Liver (tissue), 9 donors: Measurements from ENCODE around the gene SPACA9. TPM values are rescaled to one million over a fixed set of nuclear protein-coding genes. Genes with fewer than 3 reads are reported as not detected.

Source experiments
- DNase-seq: peaks from one replicate; pipeline ENCODE4 v3.0.0-alpha.2; 2017; ENCODE audit warnings: low spot score
- H3K27ac ChIP-seq, 2 donors: one replicate each; pipeline ENCODE4 v1.7.0; 2013; ENCODE audit warnings: inconsistent platforms in 2 of 2, low read length in 2 of 2, control low read depth in 1 of 2, low read depth in 1 of 2, mild to moderate bottlenecking in 1 of 2
- H3K27me3 ChIP-seq, 4 donors: one replicate each; pipeline versions ENCODE4 v1.6.1 to v1.7.0; 2013; ENCODE audit warnings: low read length in 3 of 4, inconsistent platforms in 1 of 4, mild to moderate bottlenecking in 1 of 4, moderate library complexity in 1 of 4; ENCODE audit not compliant: control insufficient read depth in 4 of 4, insufficient read depth in 4 of 4
- H3K36me3 ChIP-seq, 4 donors: one replicate each; pipeline versions ENCODE4 v1.6.1 to v1.7.0; 2013; ENCODE audit warnings: low read length in 3 of 4, mild to moderate bottlenecking in 3 of 4, low read depth in 1 of 4, moderate library complexity in 1 of 4; ENCODE audit not compliant: control insufficient read depth in 4 of 4, insufficient read depth in 3 of 4
- H3K4me1 ChIP-seq, 4 donors: one replicate each; pipeline versions ENCODE4 v1.6.1 to v1.7.0; 2013; ENCODE audit warnings: low read length in 3 of 4, mild to moderate bottlenecking in 3 of 4, moderate library complexity in 1 of 4; ENCODE audit not compliant: control insufficient read depth in 4 of 4, insufficient read depth in 4 of 4
- H3K4me3 ChIP-seq, 3 donors: one replicate each; pipeline versions ENCODE4 v1.6.1 to v1.7.0; 2013; ENCODE audit warnings: low read length in 3 of 3, control low read depth in 1 of 3, low read depth in 1 of 3, mild to moderate bottlenecking in 1 of 3
- H3K9ac ChIP-seq, 2 donors: one replicate each; pipeline ENCODE4 v1.7.0; 2013; ENCODE audit warnings: low read length in 2 of 2, mild to moderate bottlenecking in 2 of 2, moderate library complexity in 2 of 2, control low read depth in 1 of 2, low read depth in 1 of 2
- H3K9me3 ChIP-seq, 4 donors: one replicate each; pipeline versions ENCODE4 v1.6.1 to v1.7.0; 2013; ENCODE audit warnings: low read length in 3 of 4; ENCODE audit not compliant: control insufficient read depth in 4 of 4
- EGR1 ChIP-seq, 2 donors: IDR thresholded peaks; 2 replicates each; pipeline ENCODE4 v1.6.1; 2016 to 2018; ENCODE audit warnings: antibody characterized with exemption in 2 of 2, low read depth in 2 of 2
- FOXA1 ChIP-seq: IDR thresholded peaks from 2 replicates; pipeline ENCODE4 v1.6.1; 2016; ENCODE audit warnings: antibody characterized with exemption
- FOXA2 ChIP-seq: IDR thresholded peaks from 2 replicates; pipeline ENCODE4 v1.6.1; 2016; ENCODE audit warnings: antibody characterized with exemption
- GABPA ChIP-seq, 2 donors: IDR thresholded peaks in 1 of 2; conservative IDR thresholded peaks in 1 of 2; 2 replicates each; pipeline ENCODE4 v1.6.1; 2016; ENCODE audit warnings: antibody characterized with exemption in 2 of 2, mild to moderate bottlenecking in 1 of 2, moderate library complexity in 1 of 2
- HNF4A ChIP-seq, 2 donors: conservative IDR thresholded peaks; 2 replicates each; pipeline ENCODE4 v1.6.1; 2016; ENCODE audit warnings: antibody characterized with exemption in 2 of 2, mild to moderate bottlenecking in 2 of 2
- HNF4G ChIP-seq: IDR thresholded peaks from 2 replicates; pipeline ENCODE4 v1.6.1; 2016; ENCODE audit warnings: antibody characterized with exemption
- JUND ChIP-seq, 2 donors: IDR thresholded peaks; 2 replicates each; pipeline ENCODE4 v1.6.1; 2016; ENCODE audit warnings: antibody characterized with exemption in 2 of 2
- NR2F2 ChIP-seq: IDR thresholded peaks from 2 replicates; pipeline ENCODE4 v1.6.1; 2016; ENCODE audit warnings: antibody characterized with exemption
- RAD21 ChIP-seq, 2 donors: IDR thresholded peaks; 2 replicates each; pipeline ENCODE4 v1.6.1; 2016; ENCODE audit warnings: antibody characterized with exemption in 2 of 2, mild to moderate bottlenecking in 2 of 2
- RXRA ChIP-seq, 2 donors: IDR thresholded peaks; 2 replicates each; pipeline ENCODE4 v1.6.1; 2017 to 2018; ENCODE audit warnings: antibody characterized with exemption in 2 of 2, mild to moderate bottlenecking in 1 of 2
- SP1 ChIP-seq: IDR thresholded peaks from 2 replicates; pipeline ENCODE4 v1.6.1; 2018; ENCODE audit warnings: antibody characterized with exemption, mild to moderate bottlenecking
- TAF1 ChIP-seq: conservative IDR thresholded peaks from 2 replicates; pipeline ENCODE4 v1.6.1; 2016; ENCODE audit warnings: antibody characterized with exemption, mild to moderate bottlenecking
- YY1 ChIP-seq: IDR thresholded peaks from 2 replicates; pipeline ENCODE4 v1.6.1; 2016; ENCODE audit warnings: antibody characterized with exemption, mild to moderate bottlenecking
- WGBS: extraction: QIAGEN DNeasy Blood & Tissue Kit; methylation state at CpG from one replicate; pipeline ENCODE4 v1.1.7; 2013; 5-methylcytosine and 5-hydroxymethylcytosine counted together
- polyA plus RNA-seq, 2 donors: library from polyadenylated mRNA; stranded (reverse) in 1 of 2; unstranded in 1 of 2; fragments of 200-250 nt in 1 of 2; fragments of >200 nt in 1 of 2; fragmentation: Nextera tagmentation in 1 of 2; extraction: Ambion mirVana in 1 of 2; gene quantifications; one replicate each; pipeline versions ENCODE4 v1.2.1 to v1.2.3, GENCODE V29; 2013 to 2015
- total RNA-seq, 2 donors: library from RNA; depleted of rRNA; stranded (reverse); fragments of >200 nt; gene quantifications; one replicate each; pipeline ENCODE4 v1.2.3, GENCODE V29; 2014
- TF ChIP-seq, protein P1 (sequence below): IDR thresholded peaks from 2 replicates; pipeline ENCODE4 v1.6.1; 2016; ENCODE audit warnings: antibody characterized with exemption
- TF ChIP-seq, protein P2 (sequence below): fragments of 150-350 bp; IDR thresholded peaks from 2 replicates; pipeline ENCODE4 v1.5.1; 2017; ENCODE audit warnings: improper control_type of control experiment, low read depth, low read length; ENCODE audit not compliant: missing input control
- TF ChIP-seq, protein P3 (sequence below): IDR thresholded peaks from 2 replicates; pipeline ENCODE4 v1.6.1; 2016; ENCODE audit warnings: antibody characterized with exemption
- TF ChIP-seq, protein P4 (sequence below): IDR thresholded peaks from 2 replicates; pipeline ENCODE4 v1.6.1; 2016; ENCODE audit warnings: antibody characterized with exemption, mild to moderate bottlenecking
- TF ChIP-seq, protein P5 (sequence below): IDR thresholded peaks from 2 replicates; pipeline ENCODE4 v1.6.1; 2016; ENCODE audit warnings: antibody characterized with exemption
- donor health status: healthy.
- donor health status: healthy.
- donor health status: healthy.
- donor health status: healthy.
- donor health status: healthy.

Gene SPACA9
- total and polyA plus RNA-seq, 4 donors, result 0.67 to 1.3 (median 0.98) TPM

DNA sequence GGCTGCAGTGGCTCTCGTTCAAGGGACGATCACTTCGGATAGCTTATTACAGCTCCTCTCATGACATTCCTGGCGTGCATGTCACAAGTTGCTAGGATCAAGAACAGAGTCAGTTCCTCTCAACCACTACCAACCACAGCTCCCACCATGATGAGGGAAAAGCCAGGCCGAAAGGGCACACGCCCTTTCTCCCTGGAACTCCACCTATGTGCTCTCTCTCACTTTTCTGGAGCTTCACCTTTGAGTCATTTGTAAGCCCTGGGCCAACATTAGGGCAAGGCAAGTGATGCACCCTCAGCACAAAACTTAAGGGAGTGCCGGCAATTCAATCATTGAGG lies 1.6 kb downstream of the SPACA9 start:
- Histone ChIP-seq H3K27me3 (no peaks in the 10 kb centered on the region), H3K4me1 (peaks cover 0 to 13% (median 2%) of the 10 kb centered on the region in 4 donors), H3K9me3 (no peaks in the 10 kb centered on the region), H3K36me3 (no peaks in the 10 kb centered on the region), H3K9ac (no peak overlapping the region), H3K27ac (no peak overlapping the region), H3K4me3 (no peak overlapping the region)
- WGBS, result 87% methylated on average over 7 of the region's 7 CpGs
- DNase-seq, result no peak
- no peak for TF ChIP-seq FOXA1
- no peak for TF ChIP-seq HNF4A (conservative IDR thresholded peaks at IDR 0.05)
- no peak for TF ChIP-seq EGR1 (IDR thresholded peaks at IDR 0.05; ENCODE audit: low read depth in 2 of 2)
- no peak for TF ChIP-seq TAF1
- TF ChIP-seq SP1, result no peak
- no peak for TF ChIP-seq HNF4G
- TF ChIP-seq RAD21 (IDR thresholded peaks at IDR 0.05), result no peak
- no peak for TF ChIP-seq GABPA (IDR thresholded peaks at IDR 0.05 in 1 of 2, conservative IDR thresholded peaks at IDR 0.05 in 1 of 2)
- no peak for TF ChIP-seq NR2F2
- no peak for TF ChIP-seq JUND (IDR thresholded peaks at IDR 0.05)
- TF ChIP-seq, protein P1, sequence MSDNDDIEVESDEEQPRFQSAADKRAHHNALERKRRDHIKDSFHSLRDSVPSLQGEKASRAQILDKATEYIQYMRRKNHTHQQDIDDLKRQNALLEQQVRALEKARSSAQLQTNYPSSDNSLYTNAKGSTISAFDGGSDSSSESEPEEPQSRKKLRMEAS, result no peak
- TF ChIP-seq, protein P2, sequence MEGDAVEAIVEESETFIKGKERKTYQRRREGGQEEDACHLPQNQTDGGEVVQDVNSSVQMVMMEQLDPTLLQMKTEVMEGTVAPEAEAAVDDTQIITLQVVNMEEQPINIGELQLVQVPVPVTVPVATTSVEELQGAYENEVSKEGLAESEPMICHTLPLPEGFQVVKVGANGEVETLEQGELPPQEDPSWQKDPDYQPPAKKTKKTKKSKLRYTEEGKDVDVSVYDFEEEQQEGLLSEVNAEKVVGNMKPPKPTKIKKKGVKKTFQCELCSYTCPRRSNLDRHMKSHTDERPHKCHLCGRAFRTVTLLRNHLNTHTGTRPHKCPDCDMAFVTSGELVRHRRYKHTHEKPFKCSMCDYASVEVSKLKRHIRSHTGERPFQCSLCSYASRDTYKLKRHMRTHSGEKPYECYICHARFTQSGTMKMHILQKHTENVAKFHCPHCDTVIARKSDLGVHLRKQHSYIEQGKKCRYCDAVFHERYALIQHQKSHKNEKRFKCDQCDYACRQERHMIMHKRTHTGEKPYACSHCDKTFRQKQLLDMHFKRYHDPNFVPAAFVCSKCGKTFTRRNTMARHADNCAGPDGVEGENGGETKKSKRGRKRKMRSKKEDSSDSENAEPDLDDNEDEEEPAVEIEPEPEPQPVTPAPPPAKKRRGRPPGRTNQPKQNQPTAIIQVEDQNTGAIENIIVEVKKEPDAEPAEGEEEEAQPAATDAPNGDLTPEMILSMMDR, result no peak
- no peak for TF ChIP-seq RXRA (IDR thresholded peaks at IDR 0.05)
- TF ChIP-seq, protein P3, sequence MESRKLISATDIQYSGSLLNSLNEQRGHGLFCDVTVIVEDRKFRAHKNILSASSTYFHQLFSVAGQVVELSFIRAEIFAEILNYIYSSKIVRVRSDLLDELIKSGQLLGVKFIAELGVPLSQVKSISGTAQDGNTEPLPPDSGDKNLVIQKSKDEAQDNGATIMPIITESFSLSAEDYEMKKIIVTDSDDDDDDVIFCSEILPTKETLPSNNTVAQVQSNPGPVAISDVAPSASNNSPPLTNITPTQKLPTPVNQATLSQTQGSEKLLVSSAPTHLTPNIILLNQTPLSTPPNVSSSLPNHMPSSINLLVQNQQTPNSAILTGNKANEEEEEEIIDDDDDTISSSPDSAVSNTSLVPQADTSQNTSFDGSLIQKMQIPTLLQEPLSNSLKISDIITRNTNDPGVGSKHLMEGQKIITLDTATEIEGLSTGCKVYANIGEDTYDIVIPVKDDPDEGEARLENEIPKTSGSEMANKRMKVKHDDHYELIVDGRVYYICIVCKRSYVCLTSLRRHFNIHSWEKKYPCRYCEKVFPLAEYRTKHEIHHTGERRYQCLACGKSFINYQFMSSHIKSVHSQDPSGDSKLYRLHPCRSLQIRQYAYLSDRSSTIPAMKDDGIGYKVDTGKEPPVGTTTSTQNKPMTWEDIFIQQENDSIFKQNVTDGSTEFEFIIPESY, result no peak
- TF ChIP-seq, protein P4, sequence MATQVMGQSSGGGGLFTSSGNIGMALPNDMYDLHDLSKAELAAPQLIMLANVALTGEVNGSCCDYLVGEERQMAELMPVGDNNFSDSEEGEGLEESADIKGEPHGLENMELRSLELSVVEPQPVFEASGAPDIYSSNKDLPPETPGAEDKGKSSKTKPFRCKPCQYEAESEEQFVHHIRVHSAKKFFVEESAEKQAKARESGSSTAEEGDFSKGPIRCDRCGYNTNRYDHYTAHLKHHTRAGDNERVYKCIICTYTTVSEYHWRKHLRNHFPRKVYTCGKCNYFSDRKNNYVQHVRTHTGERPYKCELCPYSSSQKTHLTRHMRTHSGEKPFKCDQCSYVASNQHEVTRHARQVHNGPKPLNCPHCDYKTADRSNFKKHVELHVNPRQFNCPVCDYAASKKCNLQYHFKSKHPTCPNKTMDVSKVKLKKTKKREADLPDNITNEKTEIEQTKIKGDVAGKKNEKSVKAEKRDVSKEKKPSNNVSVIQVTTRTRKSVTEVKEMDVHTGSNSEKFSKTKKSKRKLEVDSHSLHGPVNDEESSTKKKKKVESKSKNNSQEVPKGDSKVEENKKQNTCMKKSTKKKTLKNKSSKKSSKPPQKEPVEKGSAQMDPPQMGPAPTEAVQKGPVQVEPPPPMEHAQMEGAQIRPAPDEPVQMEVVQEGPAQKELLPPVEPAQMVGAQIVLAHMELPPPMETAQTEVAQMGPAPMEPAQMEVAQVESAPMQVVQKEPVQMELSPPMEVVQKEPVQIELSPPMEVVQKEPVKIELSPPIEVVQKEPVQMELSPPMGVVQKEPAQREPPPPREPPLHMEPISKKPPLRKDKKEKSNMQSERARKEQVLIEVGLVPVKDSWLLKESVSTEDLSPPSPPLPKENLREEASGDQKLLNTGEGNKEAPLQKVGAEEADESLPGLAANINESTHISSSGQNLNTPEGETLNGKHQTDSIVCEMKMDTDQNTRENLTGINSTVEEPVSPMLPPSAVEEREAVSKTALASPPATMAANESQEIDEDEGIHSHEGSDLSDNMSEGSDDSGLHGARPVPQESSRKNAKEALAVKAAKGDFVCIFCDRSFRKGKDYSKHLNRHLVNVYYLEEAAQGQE, result no peak
- TF ChIP-seq, protein P5, sequence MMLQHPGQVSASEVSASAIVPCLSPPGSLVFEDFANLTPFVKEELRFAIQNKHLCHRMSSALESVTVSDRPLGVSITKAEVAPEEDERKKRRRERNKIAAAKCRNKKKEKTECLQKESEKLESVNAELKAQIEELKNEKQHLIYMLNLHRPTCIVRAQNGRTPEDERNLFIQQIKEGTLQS, result no peak
- no peak for TF ChIP-seq YY1
- no peak for TF ChIP-seq FOXA2
